GM10248 (cell line): ENCODE measurements around the gene ACP4.
A peak's percentile ranks its signal among the peaks of the same experiment; 100 is the strongest.

Source experiments
- CTCF ChIA-PET: fragments of 300-600 bp; sonication (Branson Sonifier 250); formaldehyde crosslinking; extraction: SDS; loops from one replicate; lab custom pipeline; 2021; ENCODE audit warnings: antibody characterized with exemption; lab: Yijun Ruan, JAX
- POLR2A ChIA-PET: fragments of 350-650 bp; sonication (Branson Sonifier 250); formaldehyde crosslinking; extraction: SDS; loops from one replicate; lab custom pipeline; 2020; ENCODE audit warnings: antibody characterized with exemption; lab: Yijun Ruan, JAX
- DNase-seq: peaks from one replicate; pipeline ENCODE4 v3.0.0; 2012; ENCODE audit errors: extremely low spot score
- CTCF ChIP-seq: IDR thresholded peaks from 2 replicates; pipeline ENCODE4 v1.5.1; 2012; ENCODE audit warnings: mild to moderate bottlenecking, low read depth; ENCODE audit errors: extremely low read depth, missing control alignments, control extremely low read depth

ACP4 gene

DNA sequence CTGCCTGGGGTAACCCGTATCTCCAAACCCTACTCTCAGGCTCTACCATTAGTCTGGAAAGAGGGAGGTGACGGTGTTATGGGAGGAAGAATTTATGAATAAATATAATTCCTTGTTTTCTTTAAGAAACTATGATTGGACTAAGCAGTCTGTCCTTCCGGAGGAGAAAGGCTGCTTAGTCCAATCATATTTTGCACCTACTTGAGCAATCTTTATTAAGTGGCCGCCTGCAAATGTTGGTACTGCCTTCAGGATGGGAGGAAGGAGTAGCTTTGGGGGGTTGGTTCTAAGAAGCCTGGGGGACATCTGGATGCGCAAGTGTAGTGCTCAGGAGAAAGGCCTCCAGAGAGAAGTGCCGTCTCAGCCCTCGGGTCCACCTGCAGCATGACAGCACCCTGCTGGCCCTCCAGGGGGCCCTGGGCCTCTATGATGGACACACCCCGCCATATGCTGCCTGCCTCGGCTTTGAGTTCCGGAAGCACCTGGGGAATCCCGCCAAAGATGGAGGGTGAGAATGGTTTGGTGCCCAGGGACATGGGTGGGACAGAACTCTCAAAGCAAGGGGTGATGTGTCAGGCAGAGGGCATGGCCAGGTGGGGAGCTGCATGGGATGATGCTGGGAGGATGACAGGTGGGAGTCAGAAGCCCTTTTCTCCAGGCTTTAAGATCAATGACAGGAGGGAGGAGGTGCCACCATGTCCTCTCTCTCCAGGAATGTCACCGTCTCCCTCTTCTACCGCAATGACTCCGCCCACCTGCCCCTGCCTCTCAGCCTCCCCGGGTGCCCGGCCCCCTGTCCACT is 4.1 kb downstream of the ACP4 start:
- DNase-seq = peak; percentile 72
- ChIA-PET POLR2A (interaction anchor here (1.0 to 2.1 kb wide), 2 partner anchors 10 kb away, joined by 3 to 10 read pairs; no protein-coding TSS in a partner anchor), CTCF (interaction anchor here (1.0 to 8.2 kb wide), 10 partner anchors 11 to 132 kb away, joined by 3 to 64 read pairs (median 4); no protein-coding TSS in a partner anchor)
- TF ChIP-seq CTCF = peak; percentile 50

GRCh38 chr19:50794876-50795663 is 4.9 kb downstream of the ACP4 start:
- TF ChIP-seq CTCF = peak; percentile 33
- ChIA-PET CTCF (interaction anchor here (1.0 to 8.2 kb wide), 9 partner anchors 11 to 131 kb away, joined by 3 to 64 read pairs (median 3); no protein-coding TSS in a partner anchor), POLR2A (interaction anchor here (0.6 to 1.0 kb wide), 3 partner anchors 10 to 914 kb away, joined by 3 to 4 read pairs (median 4); no protein-coding TSS in a partner anchor)
- DNase-seq = no peak

DNA sequence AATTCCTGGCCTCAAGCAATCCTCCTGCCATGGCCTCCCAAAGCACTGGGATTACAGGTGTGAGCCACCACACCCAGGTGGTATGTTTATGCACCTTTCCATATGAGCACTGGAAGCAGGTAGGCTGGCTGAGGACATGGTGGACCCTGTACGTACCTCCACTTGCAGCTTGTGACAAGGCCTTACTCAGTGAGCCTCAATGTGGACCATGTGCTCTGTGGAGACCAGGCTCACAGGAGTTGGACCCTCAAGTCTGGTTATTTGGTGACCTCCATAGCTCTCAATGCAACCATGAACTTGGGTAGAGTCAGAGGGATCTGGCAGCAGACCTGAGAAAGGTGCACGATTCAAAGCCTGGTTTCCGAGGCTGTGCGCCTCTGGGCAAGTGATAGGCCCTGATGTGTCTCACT is 5.5 kb downstream of the ACP4 start:
- no peak for DNase-seq
- ChIA-PET CTCF (interaction anchor here (1.2 to 8.2 kb wide), 5 partner anchors 12 to 126 kb away, joined by 3 to 64 read pairs (median 3); no protein-coding TSS in a partner anchor), POLR2A (interaction anchor here (0.6 to 1.0 kb wide), 2 partner anchors 126 to 913 kb away, joined by 4 read pairs; no protein-coding TSS in a partner anchor)
- no peak for TF ChIP-seq CTCF

GRCh38 chr19:50796128-50796633 is 6.0 kb downstream of the ACP4 start:
- TF ChIP-seq CTCF = no peak
- CTCF ChIA-PET = interaction anchor here (1.5 to 8.2 kb wide), 3 partner anchors 12 to 125 kb away, joined by 3 to 64 read pairs (median 31); no protein-coding TSS in a partner anchor
- DNase-seq = no peak
- POLR2A ChIA-PET = no interaction called here

DNA sequence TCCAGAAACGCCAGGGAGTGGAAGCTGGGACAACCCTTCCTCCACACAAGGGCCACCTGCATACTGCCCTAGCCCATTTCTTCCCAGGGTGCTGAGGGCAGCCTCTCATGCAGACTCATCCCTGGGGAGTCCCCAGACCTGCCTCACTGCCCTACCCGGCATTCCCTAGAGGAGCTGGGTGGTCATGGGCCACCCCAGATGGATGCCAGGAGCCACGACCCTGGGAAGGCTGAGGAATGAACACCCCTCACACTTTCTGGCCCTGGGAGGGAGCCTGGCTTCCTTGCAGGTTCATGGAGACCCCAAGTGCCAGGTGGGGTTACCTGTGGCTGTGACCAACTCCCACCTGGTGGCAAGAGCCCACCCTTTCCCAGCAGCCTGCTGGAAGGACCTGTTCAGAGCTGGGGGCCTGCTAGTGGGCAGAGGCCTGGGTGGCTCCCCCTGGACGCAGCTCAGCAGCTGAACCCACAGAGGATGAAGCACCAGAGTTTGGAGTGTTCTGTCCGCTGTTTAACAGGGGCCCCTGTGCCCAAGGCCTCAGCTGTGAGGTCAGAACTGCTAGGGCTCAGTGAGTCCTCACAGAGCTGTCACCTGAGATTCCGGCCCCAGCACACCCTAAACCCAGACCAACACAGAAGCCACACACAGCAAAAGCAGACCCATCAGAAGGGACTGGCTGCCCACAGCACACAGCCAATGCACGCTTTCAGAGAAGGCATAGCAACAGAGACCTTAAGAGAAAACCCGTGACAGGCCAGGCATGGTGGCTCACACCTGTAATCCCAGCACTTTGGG is 6.6 kb downstream of the ACP4 start:
- POLR2A ChIA-PET = interaction anchor here (1.8 kb wide), 1 partner anchor 21 kb away, joined by 6 read pairs; no protein-coding TSS in a partner anchor
- no peak for DNase-seq
- CTCF ChIA-PET = interaction anchor here (6.7 to 8.2 kb wide), 2 partner anchors 13 to 125 kb away, joined by 31 to 64 read pairs; no protein-coding TSS in a partner anchor
- no peak for TF ChIP-seq CTCF
